Globus pallidus (tissue), 1 donor: ENCODE results near the gene DNAJC16.
"Not testable (repeated sequence)": the region's sequence is repeated elsewhere in the genome, so short reads cannot be mapped to it uniquely, and the experiment has no call there.

Experiments used
- DNase-seq: peaks from one replicate; pipeline ENCODE4 v3.0.0-alpha.2; 2015; ENCODE audit warnings: low spot score

Gene DNAJC16

DNA sequence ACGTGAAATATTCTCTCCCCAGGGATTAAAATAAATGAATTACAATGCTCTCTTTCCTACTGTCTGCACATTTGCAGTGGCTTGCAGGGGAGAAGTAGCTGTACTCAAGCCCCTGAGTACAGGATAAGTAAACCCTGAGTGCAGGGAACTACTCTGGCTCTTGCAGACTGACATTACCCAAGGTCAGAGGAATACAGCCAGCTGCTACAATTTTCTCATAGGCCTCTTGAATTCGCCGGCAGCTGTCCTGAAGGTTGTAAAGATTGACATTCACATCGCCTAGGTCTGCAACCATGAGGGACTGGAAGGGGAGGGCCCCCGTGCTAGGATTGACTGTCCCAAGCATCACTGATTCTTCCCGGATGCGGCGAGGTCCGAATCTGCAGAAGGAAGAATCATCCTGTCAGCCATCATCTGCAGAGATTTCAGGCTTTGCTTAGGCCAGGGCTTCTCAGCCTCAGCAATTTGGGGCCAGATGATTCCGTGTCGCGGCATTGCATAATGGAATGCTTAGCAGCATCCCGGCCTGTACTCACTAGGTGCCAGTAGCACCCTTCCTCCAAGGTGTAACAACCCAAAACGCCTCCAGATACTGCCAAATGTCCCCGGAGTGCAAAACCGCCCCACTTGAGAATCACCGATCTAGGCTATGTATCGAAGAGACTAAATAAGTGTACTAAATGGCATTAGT lies 56.5 kb downstream of the DNAJC16 start:
- no peak for DNase-seq

DNA sequence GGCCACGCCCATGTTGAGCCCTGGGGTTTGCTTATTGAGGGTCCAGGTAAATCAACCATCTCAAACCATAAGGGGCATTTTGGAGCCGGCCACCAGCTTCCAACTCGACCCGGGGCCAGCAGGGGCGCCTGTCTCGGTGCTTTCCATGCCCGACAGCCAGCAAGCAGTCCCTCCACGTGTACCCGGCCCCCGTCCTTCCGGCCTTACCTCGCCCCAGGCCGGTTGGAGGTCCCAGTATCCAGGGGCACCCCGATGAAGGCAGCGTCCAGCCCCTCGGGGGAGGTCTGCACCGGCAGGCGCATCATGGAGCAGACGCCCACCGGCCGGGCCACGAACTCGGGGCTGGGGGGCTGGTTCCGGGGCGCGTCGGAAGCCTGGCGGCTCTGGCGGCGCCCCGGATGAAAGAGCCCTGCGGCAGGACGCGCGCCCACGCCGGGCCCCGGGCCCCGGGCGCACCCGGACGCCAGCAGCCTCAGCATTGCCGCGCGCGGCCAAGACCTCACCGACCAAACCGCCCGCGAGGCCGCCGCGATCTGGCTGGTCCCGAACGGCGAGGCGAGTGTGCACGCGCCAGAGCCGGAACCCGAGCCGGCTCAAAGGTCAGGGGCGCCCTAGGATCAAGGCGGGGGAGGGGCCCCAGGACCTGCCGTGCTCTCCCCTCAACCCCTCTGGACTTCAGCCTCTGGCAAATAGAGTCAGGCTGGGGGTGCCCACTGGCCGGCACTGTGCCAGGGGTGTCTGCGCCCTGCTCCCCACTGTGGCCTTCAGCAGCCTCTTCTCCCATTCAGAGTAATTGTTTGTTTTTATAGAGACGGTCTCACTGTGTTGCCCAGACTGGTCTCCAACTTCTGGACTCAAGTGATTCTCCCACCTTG lies 58.1 kb downstream of the DNAJC16 start, which contains the start of gene AGMAT:
Gene AGMAT (minus strand): TSS at position 563 of the 875 bp plus-strand sequence. CDS start 84 bp downstream, at position 479.
- DNase-seq, result no peak

DNA sequence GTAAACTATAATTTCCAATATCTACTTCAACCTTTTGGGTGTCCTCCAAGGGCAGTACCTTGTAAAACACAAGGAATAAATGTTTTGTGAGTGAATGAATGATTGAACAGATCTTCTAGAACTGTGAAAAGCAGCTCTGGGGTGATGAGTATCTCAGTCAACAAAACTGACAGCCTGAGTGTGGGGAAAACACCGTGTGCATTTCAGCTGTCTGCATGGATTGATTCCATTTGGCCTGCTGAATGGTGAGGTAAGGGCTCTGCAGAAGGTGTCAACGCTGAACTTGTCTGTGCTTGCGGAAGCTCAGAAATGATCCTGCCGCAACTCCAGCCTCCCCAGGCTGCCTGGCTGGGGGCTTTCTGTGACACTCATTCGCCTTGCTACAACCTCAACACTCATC lies 65.6 kb downstream of the DNAJC16 start:
- no peak for DNase-seq

DNA sequence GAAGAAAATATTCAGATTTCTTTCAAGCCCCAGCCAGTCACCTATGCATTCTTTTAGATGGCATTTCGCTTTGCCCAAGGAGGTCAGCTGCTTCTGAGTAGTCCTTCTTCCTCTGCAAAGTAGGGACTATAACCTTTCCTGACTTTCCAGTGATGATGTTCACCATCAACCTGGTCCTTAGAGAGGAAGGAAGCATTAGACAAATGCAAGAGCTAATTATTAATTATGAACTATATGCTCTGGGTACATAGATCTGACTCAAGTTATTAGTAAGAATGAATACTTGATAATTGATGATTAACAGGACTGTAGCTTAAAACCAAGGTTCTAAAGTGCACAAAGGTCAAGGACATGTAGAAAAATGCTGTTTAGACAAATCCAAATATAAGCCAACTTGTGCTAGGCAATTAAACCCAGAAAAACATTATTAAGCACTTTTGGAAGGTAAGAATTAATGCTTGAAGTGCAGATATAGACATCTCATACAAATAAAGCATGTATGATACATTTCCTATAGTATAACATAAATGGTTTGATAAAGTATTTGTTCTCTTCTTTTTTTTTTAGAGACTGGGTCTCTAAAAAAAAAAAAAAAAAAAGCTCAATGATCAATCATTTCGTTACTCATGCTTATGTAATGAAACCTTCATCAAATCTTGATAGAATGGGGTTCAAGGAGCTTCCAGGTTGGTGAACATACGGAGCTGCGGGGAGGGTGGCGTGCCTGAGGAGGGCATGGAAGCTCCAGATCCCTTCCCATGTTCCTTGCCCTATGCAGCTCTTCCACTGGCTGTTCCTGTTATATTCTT lies 69.4 kb downstream of the DNAJC16 start:
- DNase-seq, result no peak

DNA sequence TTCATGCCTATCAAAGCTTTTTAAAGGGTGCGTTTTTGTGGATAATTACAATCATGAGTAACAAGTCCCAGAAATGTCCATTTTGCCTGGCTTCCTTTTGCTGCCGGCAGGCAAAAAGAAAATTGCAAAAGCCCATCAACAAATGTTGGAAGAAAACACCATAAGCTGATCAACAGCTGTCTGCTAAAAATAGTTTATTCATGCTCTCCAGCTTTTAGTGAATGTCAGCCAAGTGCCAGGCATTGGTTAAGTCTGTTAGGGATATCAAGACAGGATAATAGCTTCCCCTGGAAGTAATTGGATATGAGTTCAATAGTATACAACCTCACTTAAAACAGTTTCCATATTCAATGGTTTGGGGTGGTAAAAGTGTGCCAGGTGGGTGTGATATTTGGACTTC lies 71.8 kb downstream of the DNAJC16 start:
- no peak for DNase-seq

DNA sequence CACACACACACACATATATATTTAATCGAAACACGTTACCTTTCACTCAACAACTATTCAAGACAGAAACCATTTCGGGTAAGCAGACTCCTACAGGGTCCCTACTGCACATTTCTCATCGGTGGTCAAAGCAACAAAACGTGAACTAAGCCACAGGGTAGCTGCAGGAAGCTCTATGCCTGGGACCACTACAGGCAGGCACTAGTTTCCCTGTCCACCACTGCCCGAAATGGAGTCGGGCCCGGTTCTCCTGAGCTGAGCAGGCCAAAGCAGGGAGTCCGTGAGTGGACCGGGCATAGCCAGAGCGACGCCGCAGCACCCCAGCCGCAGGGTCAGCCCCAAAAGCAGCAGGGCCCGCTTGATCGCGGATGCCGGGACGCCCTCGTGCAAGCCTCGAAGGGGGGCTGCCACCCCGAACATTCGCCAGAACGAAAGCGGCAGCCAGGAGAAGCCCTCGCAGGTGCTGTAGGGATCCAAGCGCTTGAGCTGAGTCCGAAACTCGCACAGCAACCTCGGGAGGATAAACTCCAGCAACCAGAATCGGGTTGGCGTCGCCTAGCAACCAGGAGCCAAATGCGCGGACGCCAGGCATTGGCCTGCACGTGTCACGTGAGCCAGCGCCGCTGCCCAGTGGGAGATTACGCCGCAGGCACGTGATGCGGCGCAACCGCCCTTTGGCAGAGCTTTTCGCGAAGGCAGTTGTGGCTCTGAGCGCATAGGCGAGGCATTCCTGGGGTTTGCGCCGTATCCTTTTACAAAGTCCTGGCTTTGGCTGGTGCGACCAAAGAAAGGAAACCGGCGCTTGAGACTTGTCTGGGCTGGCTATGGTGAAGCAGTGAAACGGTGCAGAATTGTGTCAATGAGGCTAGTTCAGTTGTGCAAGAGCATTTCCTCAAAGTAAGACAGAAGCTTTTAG lies 76.7 kb downstream of the DNAJC16 start:
- DNase-seq, result peak; percentile 93

DNA sequence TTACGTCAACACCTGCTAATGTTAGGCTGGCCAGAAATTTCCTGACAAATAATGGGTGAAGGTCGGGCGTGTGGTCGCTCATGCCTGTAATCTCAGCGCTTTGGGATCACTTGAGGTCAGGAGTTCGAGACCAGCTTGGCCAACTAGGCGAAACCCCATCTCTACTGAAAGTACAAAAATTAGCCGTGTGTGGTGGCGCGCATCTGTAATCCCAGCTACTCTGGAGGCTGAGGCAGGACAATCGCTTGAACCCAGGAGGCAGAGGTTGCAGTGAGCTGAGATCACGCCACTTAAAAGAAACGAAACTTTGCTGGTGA lies 77.3 kb downstream of the DNAJC16 start:
- not testable (repeated sequence) for DNase-seq

DNA sequence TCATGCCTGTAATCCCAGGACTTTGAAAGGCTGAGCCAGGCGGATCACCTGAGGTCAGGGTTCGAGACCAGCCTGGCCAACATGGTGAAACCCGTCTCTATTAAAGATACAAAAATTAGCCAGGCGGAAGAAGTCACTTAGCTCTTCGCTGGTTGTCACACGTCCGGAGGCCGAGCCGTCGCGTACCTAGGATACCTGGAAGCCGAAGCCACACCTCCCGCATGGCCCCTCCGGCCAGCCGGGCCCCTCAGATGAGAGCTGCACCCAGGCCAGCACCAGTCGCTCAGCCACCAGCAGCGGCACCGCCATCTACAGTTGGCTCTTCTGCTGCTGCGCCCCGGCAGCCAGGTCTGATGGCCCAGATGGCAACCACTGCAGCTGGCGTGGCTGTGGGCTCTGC lies 77.8 kb downstream of the DNAJC16 start:
- DNase-seq, result not testable (repeated sequence)

DNA sequence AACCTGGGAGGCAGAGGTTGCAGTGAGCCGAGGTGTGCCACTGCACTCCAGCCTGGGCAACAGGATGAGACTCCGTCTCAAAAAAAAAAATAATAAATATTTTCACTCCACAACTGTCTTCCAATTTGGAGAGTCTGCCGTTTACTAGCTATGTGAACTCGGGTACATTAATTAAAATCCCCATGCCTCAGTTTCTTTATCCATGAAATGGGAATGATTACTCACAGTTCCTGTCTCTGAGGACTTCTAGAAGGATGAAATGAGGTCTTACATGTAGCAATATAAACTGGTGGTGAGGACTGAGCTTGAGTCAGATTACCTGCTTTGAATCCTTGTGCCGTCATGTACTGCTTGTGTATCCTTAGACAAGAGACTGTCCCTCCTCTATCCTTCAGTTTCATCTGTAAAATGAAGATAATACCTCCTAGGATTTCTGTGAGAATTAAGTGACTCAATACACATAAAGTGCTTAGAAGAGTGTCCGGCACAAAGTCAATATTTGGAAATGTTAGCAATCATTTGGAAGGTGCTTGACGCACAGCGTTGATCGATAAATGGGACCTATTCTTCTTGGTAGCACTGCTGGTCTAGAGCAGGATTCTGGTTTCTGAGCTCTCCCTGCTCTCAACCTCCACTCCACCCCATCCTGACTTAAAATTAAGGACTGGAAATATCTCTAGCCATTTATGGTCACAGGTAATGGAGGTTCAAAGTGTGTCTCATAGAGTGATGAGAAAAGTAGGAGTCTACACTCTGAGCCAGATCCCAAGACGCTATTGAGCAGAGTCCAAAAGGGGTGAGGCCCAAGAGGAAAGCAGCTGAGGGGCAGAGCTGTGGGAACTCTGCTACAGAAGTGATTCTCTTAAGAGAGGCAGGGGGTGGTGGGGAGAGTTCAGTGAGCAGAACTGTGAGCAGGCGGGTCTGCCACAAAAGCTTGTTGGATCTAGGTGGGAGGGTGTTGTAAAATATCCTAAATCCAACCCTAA lies 79.0 kb downstream of the DNAJC16 start:
- no peak for DNase-seq

DNA sequence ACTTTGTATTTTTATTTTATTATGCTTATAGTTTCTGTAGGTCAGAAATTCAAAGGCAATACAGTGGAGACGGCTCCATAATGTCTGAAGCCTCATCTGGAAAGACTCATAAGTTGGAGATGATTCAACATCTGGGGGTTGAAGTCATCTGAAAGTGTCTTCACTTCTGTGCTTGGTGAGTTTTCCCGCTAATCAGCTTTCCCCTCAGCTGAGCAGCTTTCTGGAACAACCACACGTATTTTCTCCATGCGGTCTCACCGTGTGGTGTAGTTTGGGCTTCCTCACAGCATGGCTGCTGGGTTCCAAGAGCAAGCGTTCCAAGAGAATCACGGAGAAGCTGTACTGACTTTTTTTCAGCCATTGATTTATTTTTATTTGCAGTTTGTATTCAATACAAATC lies 83.0 kb downstream of the DNAJC16 start:
- no peak for DNase-seq

DNA sequence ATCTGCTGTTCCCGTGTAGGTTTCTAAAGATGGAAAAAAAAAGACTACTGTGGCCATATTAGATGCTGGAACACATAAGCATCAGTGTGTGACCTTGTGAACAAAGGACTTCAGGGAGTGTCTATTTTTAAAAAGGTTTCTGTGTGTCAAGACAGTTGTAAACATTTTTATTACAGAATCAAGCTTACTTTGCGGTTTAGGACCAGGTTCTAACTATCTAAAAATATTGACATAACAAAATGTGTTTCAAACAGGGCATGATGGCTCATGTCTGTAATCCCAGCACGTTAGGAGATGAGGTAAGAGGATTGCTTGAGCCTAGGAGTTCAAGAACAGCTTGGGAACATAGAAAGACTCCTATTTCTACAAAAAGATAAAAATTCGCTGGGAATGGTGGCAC lies 83.5 kb downstream of the DNAJC16 start:
- DNase-seq, result no peak

DNA sequence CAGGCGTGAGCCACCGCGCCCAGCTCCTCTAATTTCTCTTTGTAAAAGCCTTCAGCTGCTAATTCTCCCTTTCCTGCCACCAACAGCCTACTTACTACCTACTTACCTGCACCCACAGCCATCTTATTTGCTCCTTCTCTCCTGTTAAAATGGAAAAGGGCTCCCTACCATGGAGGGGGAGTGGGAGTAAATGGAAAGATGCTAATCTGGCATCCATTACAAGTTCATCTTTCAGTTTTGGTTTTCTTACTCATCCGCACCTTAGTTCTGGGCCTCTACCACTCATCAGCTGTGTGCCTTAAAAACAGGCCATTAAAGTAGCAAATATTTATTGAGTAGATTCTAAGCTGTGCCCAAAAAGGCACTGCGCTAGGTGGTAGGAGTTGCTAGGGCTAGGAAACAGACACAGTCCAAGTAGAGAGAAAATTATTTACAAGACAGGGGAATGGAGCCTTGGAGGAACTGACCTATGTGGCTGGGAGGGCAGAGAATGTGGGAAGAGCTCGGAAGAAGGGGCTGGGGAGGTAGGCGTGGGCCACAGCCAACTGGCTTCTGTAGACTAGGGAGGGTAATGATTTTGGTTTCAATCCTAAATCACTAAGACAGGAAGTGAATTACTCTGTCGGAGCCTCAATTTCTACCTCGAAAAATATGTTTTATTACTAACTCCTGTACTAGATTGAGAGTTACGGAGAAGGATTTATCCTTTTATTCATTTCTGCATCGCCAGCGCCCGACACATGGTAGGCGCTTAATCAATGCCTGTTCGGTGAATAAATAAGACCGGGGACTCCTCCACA lies 89.9 kb downstream of the DNAJC16 start:
- no peak for DNase-seq

DNA sequence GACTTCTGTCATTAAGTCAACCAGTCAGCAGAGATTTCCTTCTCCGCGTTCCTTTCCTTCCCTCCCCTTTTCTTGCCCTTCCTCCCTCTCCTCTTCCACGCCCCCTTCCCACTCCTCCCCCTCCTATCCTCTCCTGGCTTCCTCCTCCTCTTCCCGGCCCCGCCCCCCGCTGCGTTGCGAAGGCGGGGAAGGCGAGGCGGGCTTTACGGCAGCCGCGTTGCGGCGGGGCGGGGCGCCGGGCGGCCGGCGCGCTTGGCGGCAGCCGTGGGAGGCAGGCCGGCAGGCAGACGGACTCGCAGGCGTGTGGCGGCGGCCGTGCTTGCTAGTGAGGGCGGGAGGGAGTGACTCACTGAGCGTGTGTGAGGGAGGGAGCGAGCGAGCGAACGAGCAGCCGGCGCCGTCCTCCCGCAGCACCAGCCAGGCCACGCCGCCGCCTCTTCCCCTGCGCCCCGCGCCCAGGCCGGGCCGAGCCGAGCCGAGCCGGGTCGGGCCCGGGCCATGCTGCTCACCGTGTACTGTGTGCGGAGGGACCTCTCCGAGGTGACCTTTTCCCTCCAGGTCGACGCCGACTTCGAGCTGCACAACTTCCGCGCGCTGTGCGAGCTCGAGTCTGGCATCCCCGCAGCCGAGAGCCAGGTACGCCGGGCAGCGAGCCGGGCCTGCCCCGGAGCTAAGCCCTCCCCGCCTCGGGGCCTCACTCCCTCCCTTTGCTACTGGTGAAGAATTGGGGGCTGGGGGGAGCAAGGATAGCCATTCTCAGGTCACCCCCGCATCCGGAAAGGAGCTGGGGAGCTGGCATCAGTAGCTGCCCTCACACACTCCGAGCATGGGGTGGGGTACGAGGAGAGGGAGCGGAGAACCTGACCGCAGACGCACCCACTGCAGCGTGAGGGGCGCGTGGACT lies 90.8 kb downstream of the DNAJC16 start, which contains the start of gene DDI2:
Gene DDI2 (plus strand): TSS at position 286 of the 904 bp plus-strand sequence. CDS start 213 bp downstream, at position 499.
- peak; percentile 97 for DNase-seq

DNA sequence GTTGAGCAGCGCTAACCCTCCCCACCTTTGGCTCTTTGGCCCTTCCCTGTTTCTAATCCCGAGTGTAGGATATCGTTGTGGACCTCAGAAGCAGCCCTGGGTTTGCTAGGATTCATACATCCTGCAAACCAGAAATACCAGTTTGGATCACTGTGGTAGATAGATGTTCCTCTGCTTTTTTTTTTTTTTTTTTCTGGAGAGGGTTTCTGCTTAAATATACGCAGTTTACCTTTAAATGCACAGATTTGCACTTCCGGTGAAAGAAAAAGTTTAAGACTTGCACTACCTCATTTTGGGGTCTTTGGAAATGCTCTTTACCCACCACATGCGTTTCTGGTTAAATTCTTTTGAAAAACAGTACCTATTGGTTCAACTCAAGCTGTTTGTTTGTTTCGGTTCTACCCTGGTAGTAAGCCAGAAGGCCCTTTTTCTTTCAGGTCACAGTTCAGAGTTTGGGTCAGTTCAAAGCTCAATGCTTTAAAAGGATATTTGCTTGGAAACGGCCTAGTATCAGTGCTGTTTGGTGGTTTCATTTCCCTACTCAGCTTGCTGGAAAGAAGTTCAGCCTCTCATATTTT lies 91.5 kb downstream of the DNAJC16 start:
- DNase-seq, result no peak

DNA sequence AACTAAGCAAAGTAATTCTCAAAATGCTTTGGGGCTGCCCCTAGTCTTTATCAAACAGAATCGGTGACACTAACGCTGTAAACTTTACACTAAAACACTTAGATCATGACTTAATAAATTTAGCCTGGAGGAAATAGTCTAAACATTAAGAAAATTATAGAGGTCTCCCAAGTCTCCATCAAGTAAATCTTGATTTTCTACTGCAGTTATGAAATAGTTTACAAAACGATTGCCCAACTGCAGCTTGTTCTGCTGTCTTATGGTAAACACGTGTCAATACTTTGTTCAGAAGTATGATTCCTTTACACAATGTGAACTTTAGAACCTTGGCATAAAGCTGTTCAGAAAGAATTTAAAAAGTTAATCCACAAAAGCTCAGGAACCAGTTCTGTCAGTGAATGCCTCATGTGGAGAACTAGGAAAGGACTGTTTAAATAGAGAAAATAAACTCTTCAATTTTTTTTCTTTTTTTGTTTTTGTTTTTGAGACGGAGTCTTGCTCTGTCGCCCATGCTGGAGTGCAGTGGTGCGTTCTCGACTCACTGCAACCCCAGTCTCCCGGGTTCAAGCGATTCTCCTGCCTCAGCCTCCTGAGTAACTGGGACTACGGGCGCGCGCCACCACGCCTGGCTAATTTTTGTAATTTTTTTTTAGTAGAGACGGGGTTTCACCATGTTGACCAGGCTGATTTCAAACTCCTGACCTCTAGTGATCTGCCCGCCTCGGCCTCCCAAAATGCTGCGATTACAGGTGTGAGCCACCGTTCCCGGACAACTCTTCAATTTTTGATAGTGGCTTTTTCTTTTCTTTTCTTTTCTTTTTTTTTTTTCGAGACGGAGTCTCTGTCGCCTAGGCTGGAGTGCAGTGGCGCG lies 92.2 kb downstream of the DNAJC16 start:
- no peak for DNase-seq

DNA sequence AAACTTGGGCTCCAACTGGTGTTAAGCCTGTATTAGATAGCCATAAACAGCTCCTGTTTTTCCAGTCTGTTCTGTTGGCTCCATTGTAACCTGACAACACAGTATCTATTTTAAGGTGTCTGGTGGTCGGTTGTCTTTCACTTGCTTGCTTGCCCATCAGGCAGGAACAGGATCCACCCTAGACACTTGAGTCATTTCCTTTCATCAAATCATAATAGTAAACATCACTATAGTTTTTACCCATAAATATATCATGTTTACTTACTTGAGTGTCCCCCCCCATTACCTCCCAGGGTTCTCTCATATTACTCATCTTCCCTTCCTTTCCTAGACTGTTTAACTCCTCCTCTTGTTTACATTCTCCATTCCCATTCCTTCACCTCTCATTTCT lies 93.5 kb downstream of the DNAJC16 start:
- no peak for DNase-seq
